AG09319 (cell line): Measurements from ENCODE around the gene CRIP3.

Experiments
- DNase-seq: peaks from one replicate; pipeline ENCODE4 v3.0.0-alpha.2; 2010; ENCODE audit warnings: low read depth; ENCODE audit errors: extremely low read depth
- TF ChIP-seq, protein P1 (sequence below): IDR thresholded peaks from 2 replicates; pipeline ENCODE4 v1.5.1; 2011; ENCODE audit warnings: low read depth, mild to moderate bottlenecking, inconsistent platforms, low read length, moderate library complexity

The CRIP3 gene

DNA sequence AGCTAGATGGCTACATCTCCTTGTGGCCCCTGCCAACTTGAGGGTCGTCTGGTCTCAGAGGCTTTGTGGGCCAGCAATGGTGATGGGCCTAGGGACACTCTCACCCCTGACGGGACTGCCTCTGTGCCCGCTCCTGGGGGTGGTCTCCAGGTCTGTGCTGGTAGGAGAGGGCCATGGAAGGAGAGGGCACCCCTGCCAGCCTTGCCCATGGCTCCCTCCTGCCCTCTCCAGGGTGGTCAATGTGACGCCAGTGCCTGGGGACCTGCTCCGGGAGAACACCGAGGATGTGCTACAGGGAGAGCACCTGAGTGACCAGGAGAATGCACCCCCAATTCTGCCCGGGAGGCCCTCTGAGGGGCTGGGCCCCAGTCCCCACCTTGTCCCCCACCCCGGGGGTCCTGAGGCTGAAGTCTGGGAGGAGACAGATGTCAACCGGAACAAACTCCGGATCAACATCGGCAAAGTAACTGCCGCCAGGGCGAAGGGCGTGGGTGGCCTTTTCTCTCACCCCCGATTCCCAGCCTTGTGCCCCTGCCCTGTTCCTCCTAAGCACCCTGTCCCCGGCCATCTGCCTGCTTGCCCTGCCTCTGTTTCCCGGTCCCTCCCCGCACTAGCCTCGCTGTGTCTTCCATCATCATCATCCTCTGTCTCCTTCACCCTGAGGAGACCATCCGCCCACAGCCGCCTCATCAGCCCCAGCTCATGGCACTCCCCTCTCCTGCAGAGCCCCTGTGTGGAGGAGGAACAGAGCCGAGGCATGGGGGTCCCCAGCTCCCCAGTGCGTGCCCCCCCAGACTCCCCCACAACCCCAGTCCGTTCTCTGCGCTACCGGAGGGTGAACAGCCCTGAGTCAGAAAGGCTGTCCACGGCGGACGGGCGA lies 49.6 kb downstream of the CRIP3 start:
- TF ChIP-seq, protein P1, sequence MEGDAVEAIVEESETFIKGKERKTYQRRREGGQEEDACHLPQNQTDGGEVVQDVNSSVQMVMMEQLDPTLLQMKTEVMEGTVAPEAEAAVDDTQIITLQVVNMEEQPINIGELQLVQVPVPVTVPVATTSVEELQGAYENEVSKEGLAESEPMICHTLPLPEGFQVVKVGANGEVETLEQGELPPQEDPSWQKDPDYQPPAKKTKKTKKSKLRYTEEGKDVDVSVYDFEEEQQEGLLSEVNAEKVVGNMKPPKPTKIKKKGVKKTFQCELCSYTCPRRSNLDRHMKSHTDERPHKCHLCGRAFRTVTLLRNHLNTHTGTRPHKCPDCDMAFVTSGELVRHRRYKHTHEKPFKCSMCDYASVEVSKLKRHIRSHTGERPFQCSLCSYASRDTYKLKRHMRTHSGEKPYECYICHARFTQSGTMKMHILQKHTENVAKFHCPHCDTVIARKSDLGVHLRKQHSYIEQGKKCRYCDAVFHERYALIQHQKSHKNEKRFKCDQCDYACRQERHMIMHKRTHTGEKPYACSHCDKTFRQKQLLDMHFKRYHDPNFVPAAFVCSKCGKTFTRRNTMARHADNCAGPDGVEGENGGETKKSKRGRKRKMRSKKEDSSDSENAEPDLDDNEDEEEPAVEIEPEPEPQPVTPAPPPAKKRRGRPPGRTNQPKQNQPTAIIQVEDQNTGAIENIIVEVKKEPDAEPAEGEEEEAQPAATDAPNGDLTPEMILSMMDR, result no peak
- DNase-seq, result no peak

DNA sequence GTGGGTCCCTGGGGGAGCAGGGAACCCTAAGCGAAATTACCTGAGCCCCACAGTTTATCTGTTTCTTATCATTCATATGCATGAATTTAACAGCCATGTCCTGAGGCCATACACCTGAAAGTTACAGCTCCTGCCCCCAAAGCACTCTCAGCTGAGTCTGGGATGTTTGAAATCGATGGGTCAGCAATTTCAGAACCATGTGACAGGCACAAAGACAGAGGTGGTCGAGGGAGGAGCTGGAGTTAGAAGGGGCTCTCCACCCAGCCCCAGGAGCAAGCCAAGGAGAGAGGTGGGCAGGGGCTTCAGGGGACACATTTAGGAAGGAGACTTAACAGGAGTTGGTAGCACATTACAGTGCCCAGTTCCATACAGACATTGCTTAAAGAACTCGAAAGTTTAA lies 50.4 kb downstream of the CRIP3 start:
- DNase-seq, result no peak
- TF ChIP-seq, protein P1, result no peak

DNA sequence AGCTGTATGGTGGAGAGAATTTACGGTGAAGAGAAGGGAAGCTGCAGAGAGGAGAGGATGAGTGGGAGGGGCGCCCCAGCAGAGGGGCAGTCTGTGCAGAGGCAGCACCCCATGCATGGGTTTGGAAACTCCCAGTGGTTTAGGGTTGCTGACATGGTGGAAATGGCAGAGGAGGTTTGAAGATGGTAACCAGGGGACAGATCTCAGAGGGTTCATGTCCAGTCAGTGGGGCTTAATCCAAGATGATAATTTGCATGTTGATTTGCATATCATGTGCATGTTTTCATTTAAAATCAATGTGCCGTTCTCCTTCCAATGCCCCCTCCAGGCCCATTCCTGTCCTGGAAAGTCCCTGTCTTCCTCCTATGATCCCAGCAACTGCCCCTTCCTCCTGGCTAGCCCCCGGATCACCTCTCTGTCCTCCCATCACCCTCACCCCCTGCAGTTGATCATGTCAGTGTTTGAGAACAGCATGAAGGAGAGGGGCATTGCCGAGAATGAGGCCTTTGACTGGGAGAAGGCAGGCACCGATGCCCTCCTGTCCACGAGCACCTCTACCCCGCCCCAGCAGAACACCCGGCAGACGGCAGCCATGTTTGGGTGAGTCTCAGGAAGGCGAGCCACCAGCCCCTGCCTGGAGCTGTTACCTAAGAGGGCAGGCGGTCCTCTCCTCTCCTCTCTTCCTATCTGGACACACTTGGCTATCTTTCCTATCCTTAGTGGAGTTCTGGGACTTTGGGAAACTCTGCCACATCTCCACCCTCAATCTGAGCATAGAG lies 51.1 kb downstream of the CRIP3 start:
- TF ChIP-seq, protein P1, result no peak
- no peak for DNase-seq

DNA sequence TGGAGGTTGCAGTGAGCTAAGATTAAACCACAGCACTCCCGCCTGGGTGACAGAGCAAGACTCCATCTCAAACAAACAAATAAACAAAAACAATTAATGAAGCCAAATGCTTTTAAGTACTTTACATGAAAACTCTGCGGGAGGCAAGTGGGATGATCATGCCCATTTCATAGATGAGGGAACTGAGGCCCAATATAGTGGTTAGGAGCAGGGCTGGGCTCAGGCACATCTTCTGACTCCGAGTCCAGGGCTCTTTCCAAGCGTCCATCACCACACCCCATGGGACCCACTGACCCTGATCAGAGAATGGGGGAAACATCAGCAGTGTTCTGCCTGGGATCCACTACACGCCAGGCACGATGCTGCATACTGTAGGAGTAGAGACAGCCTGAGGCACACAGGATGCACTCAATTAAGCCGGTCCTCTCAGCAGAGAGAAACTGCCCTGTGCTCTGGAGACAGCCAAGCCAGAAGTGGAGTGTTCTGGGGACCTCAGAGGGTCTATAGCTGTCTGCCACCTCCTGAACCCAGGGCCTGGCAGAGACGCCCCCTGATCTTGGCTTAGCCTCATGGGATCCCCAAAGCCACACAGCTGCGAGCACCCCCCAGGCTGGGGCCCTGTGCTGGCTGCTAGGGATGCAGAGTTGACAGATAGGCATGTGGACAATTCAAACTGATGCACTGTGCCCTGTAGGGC lies 51.8 kb downstream of the CRIP3 start:
- no peak for DNase-seq
- TF ChIP-seq, protein P1, result no peak
